RWPE2 (cell line): ENCODE results near the gene EYA2.

ENCODE experiments used
- ATAC-seq: fragments of 200-7000 bp; cut with Tn5 transposase; 3 replicates; pipeline ENCODE4 v1.9.1; 2021; ENCODE audit warnings: low read depth
- DNase-seq: peaks from one replicate; pipeline ENCODE4 v3.0.0-alpha.2; 2020; ENCODE audit warnings: low spot score
- H3K27ac ChIP-seq: fragments of 450-650 bp; 2 replicates; pipeline ENCODE4 v1.5.1; 2017; ENCODE audit warnings: mild to moderate bottlenecking; ENCODE audit not compliant: poor library complexity, severe bottlenecking
- H3K27me3 ChIP-seq: fragments of 250-450 bp; sonication (Bioruptor Pico); 2 replicates; pipeline ENCODE4 v1.5.1; 2021; ENCODE audit warnings: mild to moderate bottlenecking, moderate library complexity; ENCODE audit not compliant: insufficient read depth, poor library complexity, severe bottlenecking
- H3K36me3 ChIP-seq: fragments of 250-450 bp; sonication (Bioruptor Pico); 2 replicates; pipeline ENCODE4 v1.5.1; 2020; ENCODE audit warnings: low read depth, mild to moderate bottlenecking, moderate library complexity
- H3K4me1 ChIP-seq: fragments of 250-450 bp; sonication (Bioruptor Pico); 2 replicates; pipeline ENCODE4 v1.5.1; 2021; ENCODE audit warnings: mild to moderate bottlenecking, moderate library complexity; ENCODE audit not compliant: insufficient read depth, poor library complexity, severe bottlenecking
- H3K4me3 ChIP-seq: fragments of 250-450 bp; sonication (Bioruptor Pico); 2 replicates; pipeline ENCODE4 v1.5.1; 2021; ENCODE audit warnings: mild to moderate bottlenecking, moderate library complexity; ENCODE audit not compliant: severe bottlenecking
- H3K9me3 ChIP-seq: fragments of 250-450 bp; sonication (Bioruptor Pico); 2 replicates; pipeline ENCODE4 v1.5.1; 2021; ENCODE audit warnings: mild to moderate bottlenecking, moderate library complexity; ENCODE audit not compliant: severe bottlenecking
- TF ChIP-seq, protein P1 (sequence below): fragments of 450-650 bp; IDR thresholded peaks from one replicate; pipeline ENCODE4 v1.5.1; 2017; ENCODE audit warnings: mild to moderate bottlenecking, moderate library complexity; ENCODE audit not compliant: poor library complexity, severe bottlenecking

Gene EYA2

DNA sequence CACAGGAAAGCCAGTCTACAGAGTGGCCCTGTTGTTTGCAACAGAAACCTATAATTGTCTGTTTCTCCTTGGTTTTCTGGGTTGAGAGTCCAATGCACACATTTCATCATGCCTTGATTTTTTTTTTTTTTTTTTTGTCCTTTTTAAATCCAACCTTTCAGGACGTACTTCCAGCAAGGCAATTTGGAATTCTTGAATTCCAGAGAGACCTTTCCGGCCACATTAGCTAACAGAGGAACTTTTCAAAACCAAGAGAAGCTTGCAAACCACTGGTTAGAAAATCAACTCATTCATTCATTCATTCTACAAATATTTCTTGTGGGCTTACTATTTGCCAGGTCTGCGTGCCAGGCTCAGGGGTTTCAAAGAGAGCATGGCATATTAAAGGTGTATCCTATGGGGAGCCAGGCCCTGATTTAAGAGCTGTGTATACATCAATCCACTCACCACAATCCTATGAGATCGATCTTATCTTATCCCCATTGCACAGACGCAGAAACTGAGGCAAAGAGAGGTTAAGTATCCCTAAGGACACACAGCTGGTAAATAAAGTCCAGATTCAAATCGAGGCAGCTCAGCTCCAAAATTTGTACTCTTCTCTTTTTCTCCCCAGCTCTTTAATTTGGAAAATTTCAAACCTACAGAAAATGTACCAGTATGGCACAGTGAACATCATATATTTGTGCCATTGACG lies 43.0 kb downstream of the EYA2 start:
- no peaks in the 10 kb centered on the region for H3K36me3 ChIP-seq
- TF ChIP-seq, protein P1, sequence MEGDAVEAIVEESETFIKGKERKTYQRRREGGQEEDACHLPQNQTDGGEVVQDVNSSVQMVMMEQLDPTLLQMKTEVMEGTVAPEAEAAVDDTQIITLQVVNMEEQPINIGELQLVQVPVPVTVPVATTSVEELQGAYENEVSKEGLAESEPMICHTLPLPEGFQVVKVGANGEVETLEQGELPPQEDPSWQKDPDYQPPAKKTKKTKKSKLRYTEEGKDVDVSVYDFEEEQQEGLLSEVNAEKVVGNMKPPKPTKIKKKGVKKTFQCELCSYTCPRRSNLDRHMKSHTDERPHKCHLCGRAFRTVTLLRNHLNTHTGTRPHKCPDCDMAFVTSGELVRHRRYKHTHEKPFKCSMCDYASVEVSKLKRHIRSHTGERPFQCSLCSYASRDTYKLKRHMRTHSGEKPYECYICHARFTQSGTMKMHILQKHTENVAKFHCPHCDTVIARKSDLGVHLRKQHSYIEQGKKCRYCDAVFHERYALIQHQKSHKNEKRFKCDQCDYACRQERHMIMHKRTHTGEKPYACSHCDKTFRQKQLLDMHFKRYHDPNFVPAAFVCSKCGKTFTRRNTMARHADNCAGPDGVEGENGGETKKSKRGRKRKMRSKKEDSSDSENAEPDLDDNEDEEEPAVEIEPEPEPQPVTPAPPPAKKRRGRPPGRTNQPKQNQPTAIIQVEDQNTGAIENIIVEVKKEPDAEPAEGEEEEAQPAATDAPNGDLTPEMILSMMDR, result no peak
- H3K27ac ChIP-seq, result no peak overlapping the region
- DNase-seq (no peak), ATAC-seq (no peak)
- no peaks in the 10 kb centered on the region for H3K4me1 ChIP-seq
- no peaks in the 10 kb centered on the region for H3K27me3 ChIP-seq
- H3K4me3 ChIP-seq, result no peak overlapping the region
- no peaks in the 10 kb centered on the region for H3K9me3 ChIP-seq

GRCh38 chr20:46938434-46938833 lies 43.8 kb downstream of the EYA2 start:
- no peaks in the 10 kb centered on the region for H3K9me3 ChIP-seq

GRCh38 chr20:46939031-46939965 lies 44.7 kb downstream of the EYA2 start:
- no peaks in the 10 kb centered on the region for H3K36me3 ChIP-seq
- H3K27me3 ChIP-seq, result no peaks in the 10 kb centered on the region
- H3K4me1 ChIP-seq, result no peaks in the 10 kb centered on the region
- ATAC-seq (peak; percentile 58), DNase-seq (no peak)
- H3K4me3 ChIP-seq, result no peak overlapping the region
- TF ChIP-seq, protein P1, result peak; percentile 28
- H3K9me3 ChIP-seq, result no peaks in the 10 kb centered on the region
- H3K27ac ChIP-seq, result no peak overlapping the region

More at GRCh38 chr20:46938434-46938833, 43.8 kb downstream of the EYA2 start:
- H3K27me3 ChIP-seq, result no peaks in the 10 kb centered on the region
- DNase-seq, result no peak
- H3K4me3 ChIP-seq, result no peak overlapping the region
- TF ChIP-seq, protein P1, result no peak
- no peaks in the 10 kb centered on the region for H3K4me1 ChIP-seq
- H3K36me3 ChIP-seq, result no peaks in the 10 kb centered on the region
- no peak overlapping the region for H3K27ac ChIP-seq
- ATAC-seq, result no peak

GRCh38 chr20:46940616-46941015 lies 46.0 kb downstream of the EYA2 start:
- H3K4me3 ChIP-seq, result no peak overlapping the region
- H3K36me3 ChIP-seq, result no peaks in the 10 kb centered on the region
- TF ChIP-seq, protein P1, result no peak
- ATAC-seq (no peak), DNase-seq (no peak)
- H3K27ac ChIP-seq, result no peak overlapping the region
- H3K4me1 ChIP-seq, result no peaks in the 10 kb centered on the region
- H3K9me3 ChIP-seq, result no peaks in the 10 kb centered on the region
- no peaks in the 10 kb centered on the region for H3K27me3 ChIP-seq

DNA sequence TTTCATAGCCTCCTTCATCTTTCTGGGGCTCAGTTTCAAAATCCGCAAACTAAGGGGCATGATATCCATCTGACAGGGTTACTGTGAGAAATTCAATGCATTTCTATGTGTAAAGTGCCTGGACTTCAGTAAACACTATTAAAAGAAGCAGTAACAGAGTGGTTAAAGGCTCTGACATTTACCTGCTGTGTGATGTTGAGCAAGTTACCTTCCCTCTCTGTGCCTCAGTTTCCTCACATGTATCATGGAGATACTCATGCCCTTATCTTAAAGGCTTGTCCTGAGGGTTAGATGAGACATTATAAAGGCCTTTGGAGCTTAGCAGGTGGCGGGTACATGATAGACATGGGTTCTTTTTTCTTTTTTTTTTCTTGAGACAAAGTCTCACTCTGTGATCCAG lies 46.8 kb downstream of the EYA2 start:
- no peaks in the 10 kb centered on the region for H3K9me3 ChIP-seq
- no peaks in the 10 kb centered on the region for H3K4me1 ChIP-seq
- H3K27me3 ChIP-seq, result no peaks in the 10 kb centered on the region
- DNase-seq, result peak; percentile 32
- no peak for ATAC-seq
- no peaks in the 10 kb centered on the region for H3K36me3 ChIP-seq
- no peak overlapping the region for H3K27ac ChIP-seq
- TF ChIP-seq, protein P1, result no peak
- no peak overlapping the region for H3K4me3 ChIP-seq
